ENCODE measurements around the gene TK2.
"Not testable (repeated sequence)": the region's sequence is repeated elsewhere in the genome, so short reads cannot be mapped to it uniquely, and the experiment has no call there.

GRCh38 chr16:66466636-66467035 is 83.3 kb downstream of the TK2 start:
- TF ChIP-seq CTCF (IDR thresholded peaks at IDR 0.05; ENCODE audit: low read length); EZH2 (optimal IDR thresholded peaks at IDR 0.05; ENCODE audit: low read depth, low read length); EZH2phosphoT487 (IDR thresholded peaks at IDR 0.05; ENCODE audit: low read length): not testable (repeated sequence)

Measured in MM.1S (cell line).